Calu3 (cell line): ENCODE results near the gene GRN. TPM values are rescaled to one million over a fixed set of nuclear protein-coding genes. Genes with fewer than 3 reads are reported as not detected.

Experiments
- BruUV-seq: library from RNA; stranded (reverse); fragments of 400-500 nt; replicated peaks from 2 replicates; lab custom pipeline; 2021; lab: Mats Ljungman, UMichigan
- CTCF ChIA-PET: fragments of 300-600 bp; sonication (Branson Sonifier 250); formaldehyde crosslinking; loops from one replicate; lab custom pipeline; 2022; ENCODE audit warnings: antibody characterized with exemption; lab: Charles Lee
- DNase-seq: peaks from one replicate; pipeline ENCODE4 v3.0.0; 2022
- H3K27ac Mint-ChIP-seq: one replicate; pipeline ENCODE4 v1.8.0; 2022; ENCODE audit warnings: mixed read lengths; ENCODE audit not compliant: unreplicated experiment
- H3K27me3 Mint-ChIP-seq: one replicate; pipeline ENCODE4 v1.8.0; 2022; ENCODE audit warnings: mixed read lengths; ENCODE audit not compliant: unreplicated experiment
- H3K36me3 Mint-ChIP-seq: one replicate; pipeline ENCODE4 v1.8.0; 2022; ENCODE audit warnings: mild to moderate bottlenecking, moderate library complexity, mixed read lengths; ENCODE audit not compliant: insufficient read depth, unreplicated experiment
- H3K4me1 Mint-ChIP-seq: one replicate; pipeline ENCODE4 v1.8.0; 2022; ENCODE audit warnings: mild to moderate bottlenecking, low read depth, mixed read lengths; ENCODE audit not compliant: unreplicated experiment
- H3K4me3 Mint-ChIP-seq: one replicate; pipeline ENCODE4 v1.8.0; 2022; ENCODE audit warnings: mild to moderate bottlenecking, low read depth, moderate library complexity, mixed read lengths; ENCODE audit not compliant: unreplicated experiment
- H3K9me3 Mint-ChIP-seq: one replicate; pipeline ENCODE4 v1.8.0; 2022; ENCODE audit warnings: low read depth, mixed read lengths; ENCODE audit not compliant: unreplicated experiment
- intact Hi-C: fragments of 100-400 bp; cut with micrococcal nuclease; formaldehyde crosslinking; loops from one replicate; pipeline ENCODE4 v1.10.0; 2022; ENCODE audit not compliant: unreplicated experiment
- total RNA-seq: library from RNA; stranded (reverse); gene quantifications from 2 replicates; pipeline ENCODE4 v1.2.3, GENCODE V29; 2022
- TF ChIP-seq, protein P1 (sequence below): fragments of 200-600 bp; IDR thresholded peaks from one replicate; pipeline ENCODE4 v1.8.0; 2022; ENCODE audit warnings: antibody characterized with exemption; ENCODE audit not compliant: unreplicated experiment

Gene GRN
- total RNA-seq, 1 experiment from 2014 or later: 376 TPM

GRCh38 chr17:44381810-44382305 lies 36.8 kb downstream of the GRN start:
- no peaks in the 10 kb centered on the region for H3K9me3 Mint-ChIP-seq
- no TSS peak for BruUV-seq
- H3K27ac Mint-ChIP-seq: no peak overlapping the region
- intact Hi-C loops: no loop called here
- no peaks in the 10 kb centered on the region for H3K4me1 Mint-ChIP-seq
- no peak overlapping the region for H3K4me3 Mint-ChIP-seq
- TF ChIP-seq, protein P1, sequence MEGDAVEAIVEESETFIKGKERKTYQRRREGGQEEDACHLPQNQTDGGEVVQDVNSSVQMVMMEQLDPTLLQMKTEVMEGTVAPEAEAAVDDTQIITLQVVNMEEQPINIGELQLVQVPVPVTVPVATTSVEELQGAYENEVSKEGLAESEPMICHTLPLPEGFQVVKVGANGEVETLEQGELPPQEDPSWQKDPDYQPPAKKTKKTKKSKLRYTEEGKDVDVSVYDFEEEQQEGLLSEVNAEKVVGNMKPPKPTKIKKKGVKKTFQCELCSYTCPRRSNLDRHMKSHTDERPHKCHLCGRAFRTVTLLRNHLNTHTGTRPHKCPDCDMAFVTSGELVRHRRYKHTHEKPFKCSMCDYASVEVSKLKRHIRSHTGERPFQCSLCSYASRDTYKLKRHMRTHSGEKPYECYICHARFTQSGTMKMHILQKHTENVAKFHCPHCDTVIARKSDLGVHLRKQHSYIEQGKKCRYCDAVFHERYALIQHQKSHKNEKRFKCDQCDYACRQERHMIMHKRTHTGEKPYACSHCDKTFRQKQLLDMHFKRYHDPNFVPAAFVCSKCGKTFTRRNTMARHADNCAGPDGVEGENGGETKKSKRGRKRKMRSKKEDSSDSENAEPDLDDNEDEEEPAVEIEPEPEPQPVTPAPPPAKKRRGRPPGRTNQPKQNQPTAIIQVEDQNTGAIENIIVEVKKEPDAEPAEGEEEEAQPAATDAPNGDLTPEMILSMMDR: no peak
- peaks cover 11% of the 10 kb centered on the region for H3K36me3 Mint-ChIP-seq
- peaks cover 52% of the 10 kb centered on the region for H3K27me3 Mint-ChIP-seq
- DNase-seq: no peak
- CTCF ChIA-PET: interaction anchor here (0.7 to 1.1 kb wide), 2 partner anchors 44 to 160 kb away, joined by 3 to 10 read pairs; no protein-coding TSS in a partner anchor

DNA sequence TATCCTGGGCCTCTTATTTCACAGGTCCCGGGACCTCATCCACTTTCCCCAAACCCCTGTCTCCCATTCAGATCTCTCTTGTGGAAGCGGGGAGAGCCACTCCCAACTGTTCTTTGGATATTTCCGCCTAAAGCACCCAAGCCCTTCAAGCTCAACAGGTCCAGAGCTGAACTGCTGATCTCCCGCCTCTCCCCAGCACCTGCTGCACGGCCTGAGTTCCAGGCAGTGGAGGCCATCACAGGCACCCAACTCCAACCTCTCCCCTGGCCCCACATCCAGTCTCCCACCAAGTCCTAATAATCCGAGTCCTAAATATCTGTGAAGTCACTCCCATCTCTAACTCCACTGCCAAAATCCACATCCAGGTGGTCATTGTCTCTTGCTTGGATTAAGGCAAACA lies 37.8 kb downstream of the GRN start:
- intact Hi-C loops: no loop called here
- Mint-ChIP-seq H3K4me1 (no peaks in the 10 kb centered on the region), H3K27me3 (peaks cover 50% of the 10 kb centered on the region), H3K4me3 (no peak overlapping the region), H3K36me3 (peaks cover 11% of the 10 kb centered on the region), H3K9me3 (no peaks in the 10 kb centered on the region), H3K27ac (no peak overlapping the region)
- BruUV-seq: no TSS peak
- TF ChIP-seq, protein P1: no peak
- CTCF ChIA-PET: interaction anchor here (0.7 to 1.1 kb wide), 2 partner anchors 105 to 161 kb away, joined by 3 to 10 read pairs; no protein-coding TSS in a partner anchor
- DNase-seq: no peak

- H3K9me3 Mint-ChIP-seq: no peaks in the 10 kb centered on the region
Observed at GRCh38 chr17:44383363-44383762, 38.3 kb downstream of the GRN start.

GRCh38 chr17:44383861-44384260 lies 38.8 kb downstream of the GRN start:
- BruUV-seq: no TSS peak
- Mint-ChIP-seq H3K27me3 (peaks cover 40% of the 10 kb centered on the region), H3K4me1 (no peaks in the 10 kb centered on the region), H3K36me3 (peaks cover 12% of the 10 kb centered on the region), H3K4me3 (peak overlapping the region; percentile 69), H3K27ac (no peak overlapping the region), H3K9me3 (no peaks in the 10 kb centered on the region)
- CTCF ChIA-PET: no interaction called here
- DNase-seq: no peak
- TF ChIP-seq, protein P1: no peak
- intact Hi-C loops: no loop called here

More at GRCh38 chr17:44383363-44383762, 38.3 kb downstream of the GRN start:
- DNase-seq: no peak
- no peak overlapping the region for H3K4me3 Mint-ChIP-seq
- intact Hi-C loops: no loop called here
- TF ChIP-seq, protein P1: no peak
- H3K36me3 Mint-ChIP-seq: peaks cover 11% of the 10 kb centered on the region
- no TSS peak for BruUV-seq
- no peaks in the 10 kb centered on the region for H3K4me1 Mint-ChIP-seq
- H3K27ac Mint-ChIP-seq: no peak overlapping the region
- peaks cover 45% of the 10 kb centered on the region for H3K27me3 Mint-ChIP-seq
- CTCF ChIA-PET: no interaction called here
